WI38 (cell line): Measurements from ENCODE around the gene ANKH.

Experiments used
- H3K4me3 ChIP-seq: 2 replicates; pipeline ENCODE4 v1.5.1; 2011; ENCODE audit warnings: low read depth, mild to moderate bottlenecking, control low read depth, low read length
- TF ChIP-seq, protein P1 (sequence below): IDR thresholded peaks from 2 replicates; pipeline ENCODE4 v1.5.1; 2012; ENCODE audit warnings: low read depth, mild to moderate bottlenecking, control low read depth, low read length

ANKH gene

DNA sequence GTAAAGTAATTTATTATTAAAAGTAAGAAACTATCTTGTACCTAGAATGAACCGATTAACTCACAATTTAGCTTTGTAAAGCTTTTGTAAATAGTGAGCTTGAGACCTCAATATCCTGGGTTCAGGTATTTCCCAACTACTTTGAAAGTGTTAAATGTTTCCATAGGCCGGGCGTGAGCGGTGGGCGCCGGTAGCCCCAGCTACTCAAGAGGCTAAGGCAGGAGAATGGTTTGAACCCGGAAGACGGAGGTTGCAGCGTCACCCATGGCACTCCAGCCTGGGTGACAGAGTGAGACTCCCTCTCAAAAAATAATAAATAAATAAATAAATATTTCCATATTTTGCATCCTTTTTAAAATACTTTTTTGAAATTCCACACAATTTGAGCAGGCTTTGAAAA is 1.5 kb upstream of the ANKH start:
- H3K4me3 ChIP-seq = no peak overlapping the region; the same call in 1 of the 2 replicates
- TF ChIP-seq, protein P1, sequence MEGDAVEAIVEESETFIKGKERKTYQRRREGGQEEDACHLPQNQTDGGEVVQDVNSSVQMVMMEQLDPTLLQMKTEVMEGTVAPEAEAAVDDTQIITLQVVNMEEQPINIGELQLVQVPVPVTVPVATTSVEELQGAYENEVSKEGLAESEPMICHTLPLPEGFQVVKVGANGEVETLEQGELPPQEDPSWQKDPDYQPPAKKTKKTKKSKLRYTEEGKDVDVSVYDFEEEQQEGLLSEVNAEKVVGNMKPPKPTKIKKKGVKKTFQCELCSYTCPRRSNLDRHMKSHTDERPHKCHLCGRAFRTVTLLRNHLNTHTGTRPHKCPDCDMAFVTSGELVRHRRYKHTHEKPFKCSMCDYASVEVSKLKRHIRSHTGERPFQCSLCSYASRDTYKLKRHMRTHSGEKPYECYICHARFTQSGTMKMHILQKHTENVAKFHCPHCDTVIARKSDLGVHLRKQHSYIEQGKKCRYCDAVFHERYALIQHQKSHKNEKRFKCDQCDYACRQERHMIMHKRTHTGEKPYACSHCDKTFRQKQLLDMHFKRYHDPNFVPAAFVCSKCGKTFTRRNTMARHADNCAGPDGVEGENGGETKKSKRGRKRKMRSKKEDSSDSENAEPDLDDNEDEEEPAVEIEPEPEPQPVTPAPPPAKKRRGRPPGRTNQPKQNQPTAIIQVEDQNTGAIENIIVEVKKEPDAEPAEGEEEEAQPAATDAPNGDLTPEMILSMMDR = no peak

DNA sequence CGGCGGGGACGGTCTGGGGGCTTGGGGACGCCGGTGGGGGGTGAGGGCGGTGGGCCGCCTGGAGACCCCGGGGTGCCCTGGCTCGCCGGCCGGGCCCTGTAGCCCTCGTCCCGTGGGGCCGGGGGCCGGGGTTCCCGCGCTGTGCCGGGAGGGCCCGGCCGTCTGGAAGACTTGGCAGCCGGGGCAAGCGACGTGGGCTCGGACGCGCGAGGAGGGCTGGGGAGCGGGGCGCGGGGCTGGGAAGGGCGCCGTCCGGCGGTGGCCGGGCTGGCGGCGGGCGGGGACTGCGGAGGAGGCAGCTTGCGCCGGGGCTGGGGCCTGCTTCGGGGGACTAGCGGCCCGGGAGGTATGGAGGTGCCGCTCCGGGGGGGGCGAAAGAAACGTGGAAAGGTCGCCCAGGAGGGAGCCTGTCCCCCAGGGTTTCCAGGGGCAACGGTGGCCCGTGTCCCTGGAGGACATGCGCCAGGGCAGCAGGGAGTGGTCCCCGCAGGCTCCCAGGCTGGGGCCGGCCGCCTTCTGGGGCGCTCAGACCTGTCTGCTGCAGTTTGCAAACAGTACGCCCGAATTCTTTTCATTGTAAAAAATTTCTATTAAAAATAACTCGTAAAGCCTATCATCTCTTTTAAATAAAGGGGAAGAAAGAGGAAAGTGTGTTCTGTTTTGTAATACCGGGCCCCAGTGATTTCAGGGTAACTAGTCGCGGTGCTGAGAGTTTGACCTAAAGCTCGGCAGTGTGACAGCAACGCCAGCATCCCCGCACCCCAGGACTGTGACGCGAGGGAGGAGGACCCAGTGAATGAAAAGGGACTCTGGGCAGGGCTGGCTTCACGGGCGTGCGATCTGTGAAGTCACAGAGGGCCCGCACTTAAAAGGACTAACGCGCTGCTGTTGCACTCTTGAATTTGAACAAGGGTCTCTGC is 752 bp upstream of the ANKH start:
- H3K4me3 ChIP-seq = peak overlapping the region; percentile 64
- TF ChIP-seq, protein P1 = no peak

DNA sequence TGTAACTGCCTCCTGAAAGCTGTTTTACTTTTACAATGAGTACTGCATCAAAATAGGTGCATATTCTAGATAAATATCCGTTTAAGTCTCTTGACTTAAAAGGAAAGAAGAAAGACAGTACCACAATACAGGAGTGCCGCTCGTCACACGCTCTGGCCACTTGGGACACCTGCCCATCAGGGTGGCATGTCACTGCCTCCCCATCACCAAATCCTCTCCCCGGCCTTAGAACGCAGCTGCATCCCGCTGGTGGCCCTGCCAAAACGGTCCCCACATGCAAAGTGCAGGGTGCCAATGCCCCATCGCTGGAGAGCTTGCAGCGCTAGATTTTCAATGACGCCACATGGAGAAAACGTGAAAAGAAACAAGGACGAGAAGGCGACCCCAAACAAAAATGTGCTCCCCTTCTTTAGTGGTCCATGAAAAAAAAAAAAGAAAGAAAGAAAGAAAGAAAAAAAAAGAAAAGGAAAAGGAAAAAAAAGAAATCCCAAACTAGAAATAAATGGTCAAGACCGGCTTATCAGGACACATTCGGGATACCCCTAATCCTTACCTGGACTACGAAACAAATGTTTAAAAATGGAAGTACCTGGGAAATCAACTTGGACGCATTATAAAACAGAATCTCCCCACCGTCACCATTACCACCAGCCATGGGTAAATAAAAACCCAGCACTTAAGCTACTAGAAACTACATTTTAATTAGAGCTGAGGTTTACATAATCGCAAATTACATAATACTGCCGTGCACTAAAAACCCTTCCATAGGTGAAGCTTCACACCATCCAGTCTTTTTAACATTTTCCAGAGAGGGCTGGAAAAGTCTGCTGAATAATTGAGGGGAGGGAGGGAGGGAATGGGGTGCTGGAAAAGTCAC is 1.0 kb downstream of the ANKH start:
- TF ChIP-seq, protein P1 = no peak
- peak overlapping the region; percentile 74 for H3K4me3 ChIP-seq

DNA sequence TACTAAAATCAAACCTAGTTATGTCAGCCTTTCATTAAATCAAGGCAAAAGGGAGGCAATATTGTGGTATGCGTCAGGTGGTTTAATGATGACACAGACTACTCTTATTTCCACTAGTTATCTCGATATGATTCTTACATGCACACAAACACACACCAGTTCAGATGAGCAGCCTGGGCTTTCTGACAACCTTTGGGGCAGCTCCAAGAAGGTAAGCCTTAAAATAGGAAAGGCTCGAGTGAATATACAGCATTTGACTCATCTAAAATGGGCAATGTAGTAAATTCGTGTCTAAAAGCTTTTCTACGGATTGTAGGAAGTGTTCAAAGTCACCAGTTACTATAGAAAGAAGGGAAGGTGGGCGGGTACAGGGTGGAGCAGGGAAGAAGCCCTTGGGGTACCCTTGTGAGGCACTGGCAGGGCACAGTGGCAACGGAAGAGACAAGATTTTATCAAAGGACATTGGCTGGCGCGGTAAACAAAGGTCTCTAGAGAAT is 1.9 kb downstream of the ANKH start:
- H3K4me3 ChIP-seq = peak overlapping the region; percentile 74
- TF ChIP-seq, protein P1 = no peak

DNA sequence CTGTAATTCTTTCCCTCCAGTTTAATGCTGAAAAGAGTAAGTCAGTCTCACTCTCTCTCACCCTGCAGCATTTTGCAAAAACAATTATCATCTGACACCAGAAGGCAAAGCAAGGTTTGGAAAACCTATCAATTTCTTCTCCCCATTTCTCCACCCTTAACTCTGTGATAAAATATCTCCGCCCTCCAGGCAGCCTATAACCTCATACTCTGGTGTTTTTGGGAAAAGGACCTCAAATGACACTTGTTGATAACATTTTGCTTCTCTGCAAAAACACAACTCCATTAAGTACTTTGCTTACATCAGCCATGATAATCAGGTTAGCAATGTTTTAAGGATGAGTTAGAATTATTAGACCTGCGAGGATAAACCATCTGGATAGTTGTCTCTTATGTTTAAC is 2.3 kb downstream of the ANKH start:
- TF ChIP-seq, protein P1 = no peak
- H3K4me3 ChIP-seq = no peak overlapping the region

DNA sequence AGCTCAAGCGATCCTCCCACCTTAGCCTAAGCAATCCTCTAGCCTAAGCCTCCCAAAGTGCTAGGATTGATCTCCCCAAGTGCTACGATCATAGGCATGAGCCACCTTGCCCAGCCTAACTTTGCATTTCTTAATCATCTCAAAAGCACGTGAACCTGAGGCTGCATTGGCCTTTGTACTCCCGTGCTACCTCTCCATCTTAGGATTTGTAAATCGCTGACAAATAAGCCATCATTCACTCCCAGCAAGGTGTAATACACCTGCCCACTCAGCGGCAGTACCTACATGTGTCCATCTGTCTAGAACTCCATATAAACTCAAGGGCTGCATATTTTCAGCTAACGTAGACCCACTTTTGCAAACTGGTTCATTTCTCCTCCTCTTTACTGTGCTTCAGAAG is 2.8 kb downstream of the ANKH start:
- H3K4me3 ChIP-seq = no peak overlapping the region
- TF ChIP-seq, protein P1 = no peak
